Measurements from ENCODE around the gene GP9. TPM values are rescaled to one million over a fixed set of nuclear protein-coding genes. Genes with fewer than 3 reads are reported as not detected.
"Not testable (repeated sequence)": the region's sequence is repeated elsewhere in the genome, so short reads cannot be mapped to it uniquely, and the experiment has no call there.

The GP9 gene
- total and polyA plus RNA-seq, 9 of the 15 experiments (the other 6 are each of a cell fraction or from before 2014, with no cell fraction given): not detected

- H3K4me1 ChIP-seq (replicated peaks in 1 of 2; ENCODE audit: control insufficient read depth in 2 of 2, insufficient read depth in 2 of 2, low read length in 2 of 2); H3K9me3 ChIP-seq (replicated peaks; ENCODE audit: control insufficient read depth, insufficient read depth, low read depth, low read length); ATAC-seq; CTCF ChIA-PET (ENCODE audit: low intra/inter-chr PET ratio); H3K27ac ChIP-seq (ENCODE audit: extremely low read depth, low read depth, low read length); H3K9ac ChIP-seq (ENCODE audit: insufficient read depth in 1 of 2, low read depth in 2 of 2, low read length in 2 of 2); H3K4me3 ChIP-seq; H2AFZ ChIP-seq (ENCODE audit: low read depth, low read length); H3K9me1 ChIP-seq (ENCODE audit: control insufficient read depth, insufficient read depth, low read length); BruUV-seq (replicated peaks); H3K79me2 ChIP-seq (ENCODE audit: control insufficient read depth, insufficient read depth, low read length); H3K4me2 ChIP-seq (ENCODE audit: insufficient read depth, low read length); in situ Hi-C loops (cut with MboI); H3K36me3 ChIP-seq (ENCODE audit: control insufficient read depth, insufficient read depth, low read length); intact Hi-C loops (cut with micrococcal nuclease); FAIRE-seq; H4K20me1 ChIP-seq (replicated peaks; ENCODE audit: control insufficient read depth, insufficient read depth, low read length); DNase-seq (ENCODE audit: extremely low read depth in 1 of 4, low spot score in 3 of 4); H3K27me3 ChIP-seq (ENCODE audit: control insufficient read depth in 2 of 2, insufficient read depth in 2 of 2, low read length in 2 of 2): not testable (repeated sequence)
- WGBS (ENCODE audit: insufficient coverage, low coverage, missing lambda C conversion rate): 78% methylated on average over 9 of the region's 10 CpGs
- POLR2A ChIA-PET: interaction anchor here (0.7 kb wide), 1 partner anchor 84 kb away, joined by 4 read pairs; no protein-coding TSS in a partner anchor
These were observed 50.6 kb downstream of the GP9 start for GRCh38 chr3:129111076-129111780.

Other genes starting within 250 kb of the GP9 start
Only the 7 nearest of the 8 such genes appear.
- gene ACAD9, start 181.2 kb upstream of the GP9 start, total RNA-seq (2014; rRNA removed): 30.1 and 31.2 TPM in 2 replicates
- 16.1 and 17.5 TPM in 2 replicates for gene ACAD9, start 181.2 kb upstream of the GP9 start, total RNA-seq (2014; rRNA removed; fragmentation: Illumina TruSeq; extraction: Trizol)
- 22.5 and 22.8 TPM in 2 replicates for gene ACAD9, start 181.2 kb upstream of the GP9 start, total RNA-seq (2015; rRNA removed; fragmentation: Illumina TruSeq; extraction: Trizol)
- 30.3 and 32.6 TPM in 2 replicates for gene ACAD9, start 181.2 kb upstream of the GP9 start, total RNA-seq (2021)
- 18.1 and 21.3 TPM in 2 replicates for gene ACAD9, start 181.2 kb upstream of the GP9 start, polyA plus RNA-seq (2011; rRNA removed)
- gene ACAD9, start 181.2 kb upstream of the GP9 start, polyA plus RNA-seq (2014; fragmentation: Illumina TruSeq; extraction: Trizol): 25.8 and 27.3 TPM in 2 replicates
- gene ACAD9, start 181.2 kb upstream of the GP9 start, polyA plus RNA-seq (2014; fragmentation: Nextera tagmentation; extraction: Ambion mirVana): 10 to 100 TPM; 10.2 to 11.2 TPM
- gene ACAD9, start 181.2 kb upstream of the GP9 start, polyA plus RNA-seq (2014; rRNA removed): 28.1 and 30.2 TPM in 2 replicates
- gene CFAP92, start 66.7 kb upstream of the GP9 start, total RNA-seq (2014; rRNA removed): 0.23 and 0.65 TPM in 2 replicates
- 0.45 and 0.62 TPM in 2 replicates for gene CFAP92, start 66.7 kb upstream of the GP9 start, total RNA-seq (2014; rRNA removed; fragmentation: Illumina TruSeq; extraction: Trizol)
- gene CFAP92, start 66.7 kb upstream of the GP9 start, total RNA-seq (2015; rRNA removed; fragmentation: Illumina TruSeq; extraction: Trizol): 0.19 and 0.47 TPM in 2 replicates
- 0.27 and 0.81 TPM in 2 replicates for gene CFAP92, start 66.7 kb upstream of the GP9 start, total RNA-seq (2021)
- 0.05 and 0.06 TPM in 2 replicates for gene CFAP92, start 66.7 kb upstream of the GP9 start, polyA plus RNA-seq (2011; rRNA removed)
- gene CFAP92, start 66.7 kb upstream of the GP9 start, polyA plus RNA-seq (2014; fragmentation: Illumina TruSeq; extraction: Trizol): 0.14 and 0.36 TPM in 2 replicates
- gene CFAP92, start 66.7 kb upstream of the GP9 start, polyA plus RNA-seq (2014; fragmentation: Nextera tagmentation; extraction: Ambion mirVana): under 1 TPM; 0.48 to 0.59 TPM
- gene CFAP92, start 66.7 kb upstream of the GP9 start, polyA plus RNA-seq (2014; rRNA removed): 0.23 and 0.36 TPM in 2 replicates
- gene EFCC1, start 59.5 kb upstream of the GP9 start, total RNA-seq (2014; rRNA removed): not detected in 2 replicates
- not detected in 2 replicates for gene EFCC1, start 59.5 kb upstream of the GP9 start, total RNA-seq (2014; rRNA removed; fragmentation: Illumina TruSeq; extraction: Trizol)
- not detected in 2 replicates for gene EFCC1, start 59.5 kb upstream of the GP9 start, total RNA-seq (2015; rRNA removed; fragmentation: Illumina TruSeq; extraction: Trizol)
- gene EFCC1, start 59.5 kb upstream of the GP9 start, total RNA-seq (2021): 0.07 TPM in 1 of 2 replicates, not detected in the other
- not detected in 2 replicates for gene EFCC1, start 59.5 kb upstream of the GP9 start, polyA plus RNA-seq (2011; rRNA removed)
- not detected in 2 replicates for gene EFCC1, start 59.5 kb upstream of the GP9 start, polyA plus RNA-seq (2014; fragmentation: Illumina TruSeq; extraction: Trizol)
- gene EFCC1, start 59.5 kb upstream of the GP9 start, polyA plus RNA-seq (2014; fragmentation: Nextera tagmentation; extraction: Ambion mirVana): not detected
- not detected in 2 replicates for gene EFCC1, start 59.5 kb upstream of the GP9 start, polyA plus RNA-seq (2014; rRNA removed)
- gene RAB43, start 61.0 kb downstream of the GP9 start, total RNA-seq (2014; rRNA removed): 3.2 and 4.1 TPM in 2 replicates
- gene RAB43, start 61.0 kb downstream of the GP9 start, total RNA-seq (2014; rRNA removed; fragmentation: Illumina TruSeq; extraction: Trizol): not detected in 2 replicates
- gene RAB43, start 61.0 kb downstream of the GP9 start, total RNA-seq (2015; rRNA removed; fragmentation: Illumina TruSeq; extraction: Trizol): 0.57 and 1.1 TPM in 2 replicates
- gene RAB43, start 61.0 kb downstream of the GP9 start, total RNA-seq (2021): 5.4 and 6.8 TPM in 2 replicates
- gene RAB43, start 61.0 kb downstream of the GP9 start, polyA plus RNA-seq (2011; rRNA removed): 1.7 and 2.5 TPM in 2 replicates
- gene RAB43, start 61.0 kb downstream of the GP9 start, polyA plus RNA-seq (2014; fragmentation: Illumina TruSeq; extraction: Trizol): 1.4 TPM in 1 of 2 replicates, not detected in the other
- under 1 TPM; 0.04 to 0.07 TPM for gene RAB43, start 61.0 kb downstream of the GP9 start, polyA plus RNA-seq (2014; fragmentation: Nextera tagmentation; extraction: Ambion mirVana)
- 2.9 and 3.8 TPM in 2 replicates for gene RAB43, start 61.0 kb downstream of the GP9 start, polyA plus RNA-seq (2014; rRNA removed)
- 30.1 and 31.6 TPM in 2 replicates for gene ISY1, start 100.3 kb downstream of the GP9 start, total RNA-seq (2014; rRNA removed)
- 37.7 and 45.3 TPM in 2 replicates for gene ISY1, start 100.3 kb downstream of the GP9 start, total RNA-seq (2014; rRNA removed; fragmentation: Illumina TruSeq; extraction: Trizol)
- 32.8 and 39.0 TPM in 2 replicates for gene ISY1, start 100.3 kb downstream of the GP9 start, total RNA-seq (2015; rRNA removed; fragmentation: Illumina TruSeq; extraction: Trizol)
- 26.1 and 29.6 TPM in 2 replicates for gene ISY1, start 100.3 kb downstream of the GP9 start, total RNA-seq (2021)
- 27.8 and 32.9 TPM in 2 replicates for gene ISY1, start 100.3 kb downstream of the GP9 start, polyA plus RNA-seq (2011; rRNA removed)
- 22.4 and 27.0 TPM in 2 replicates for gene ISY1, start 100.3 kb downstream of the GP9 start, polyA plus RNA-seq (2014; fragmentation: Illumina TruSeq; extraction: Trizol)
- 10 to 100 TPM; 41.9 to 50.0 TPM for gene ISY1, start 100.3 kb downstream of the GP9 start, polyA plus RNA-seq (2014; fragmentation: Nextera tagmentation; extraction: Ambion mirVana)
- 23.4 and 23.5 TPM in 2 replicates for gene ISY1, start 100.3 kb downstream of the GP9 start, polyA plus RNA-seq (2014; rRNA removed)
- gene CNBP, start 123.1 kb downstream of the GP9 start, total RNA-seq (2014; rRNA removed): 283 and 284 TPM in 2 replicates
- 338 and 375 TPM in 2 replicates for gene CNBP, start 123.1 kb downstream of the GP9 start, total RNA-seq (2014; rRNA removed; fragmentation: Illumina TruSeq; extraction: Trizol)
- gene CNBP, start 123.1 kb downstream of the GP9 start, total RNA-seq (2015; rRNA removed; fragmentation: Illumina TruSeq; extraction: Trizol): 321 and 348 TPM in 2 replicates
- gene CNBP, start 123.1 kb downstream of the GP9 start, total RNA-seq (2021): 331 and 354 TPM in 2 replicates
- 387 and 478 TPM in 2 replicates for gene CNBP, start 123.1 kb downstream of the GP9 start, polyA plus RNA-seq (2011; rRNA removed)
- 390 and 412 TPM in 2 replicates for gene CNBP, start 123.1 kb downstream of the GP9 start, polyA plus RNA-seq (2014; fragmentation: Illumina TruSeq; extraction: Trizol)
- 100 to 1,000 TPM; 708 to 717 TPM for gene CNBP, start 123.1 kb downstream of the GP9 start, polyA plus RNA-seq (2014; fragmentation: Nextera tagmentation; extraction: Ambion mirVana)
- gene CNBP, start 123.1 kb downstream of the GP9 start, polyA plus RNA-seq (2014; rRNA removed): 404 and 421 TPM in 2 replicates
- 88.0 and 96.4 TPM in 2 replicates for gene COPG1, start 188.8 kb downstream of the GP9 start, total RNA-seq (2014; rRNA removed)
- gene COPG1, start 188.8 kb downstream of the GP9 start, total RNA-seq (2014; rRNA removed; fragmentation: Illumina TruSeq; extraction: Trizol): 73.9 and 74.6 TPM in 2 replicates
- 62.0 and 65.1 TPM in 2 replicates for gene COPG1, start 188.8 kb downstream of the GP9 start, total RNA-seq (2015; rRNA removed; fragmentation: Illumina TruSeq; extraction: Trizol)
- gene COPG1, start 188.8 kb downstream of the GP9 start, total RNA-seq (2021): 85.4 and 94.8 TPM in 2 replicates
- gene COPG1, start 188.8 kb downstream of the GP9 start, polyA plus RNA-seq (2011; rRNA removed): 40.3 and 73.4 TPM in 2 replicates
- gene COPG1, start 188.8 kb downstream of the GP9 start, polyA plus RNA-seq (2014; fragmentation: Illumina TruSeq; extraction: Trizol): 56.8 and 62.4 TPM in 2 replicates
- gene COPG1, start 188.8 kb downstream of the GP9 start, polyA plus RNA-seq (2014; fragmentation: Nextera tagmentation; extraction: Ambion mirVana): 100 to 1,000 TPM in 1 of 2 experiments, 10 to 100 TPM in 1; 40.6 to 105 TPM
- gene COPG1, start 188.8 kb downstream of the GP9 start, polyA plus RNA-seq (2014; rRNA removed): 37.1 and 47.9 TPM in 2 replicates